Stimulated activated CD4-positive, alpha-beta T cell treated with anti-CD3 and anti-CD28 coated beads, Interleukin-1b, Interleukin-23, amount 100 ng/mL, for 1 hour (primary cell): ENCODE results near the gene PTPRJ.
"Not testable (repeated sequence)": the region's sequence is repeated elsewhere in the genome, so short reads cannot be mapped to it uniquely, and the experiment has no call there.

Experiments used
- DNase-seq, 2 donors: peaks; one replicate each; pipeline ENCODE4 v3.0.0-alpha.2; 2020; ENCODE audit warnings: low read depth in 2 of 2

PTPRJ gene

GRCh38 chr11:48116437-48117228, 136.3 kb downstream of the PTPRJ start:
- no peak for DNase-seq

DNA sequence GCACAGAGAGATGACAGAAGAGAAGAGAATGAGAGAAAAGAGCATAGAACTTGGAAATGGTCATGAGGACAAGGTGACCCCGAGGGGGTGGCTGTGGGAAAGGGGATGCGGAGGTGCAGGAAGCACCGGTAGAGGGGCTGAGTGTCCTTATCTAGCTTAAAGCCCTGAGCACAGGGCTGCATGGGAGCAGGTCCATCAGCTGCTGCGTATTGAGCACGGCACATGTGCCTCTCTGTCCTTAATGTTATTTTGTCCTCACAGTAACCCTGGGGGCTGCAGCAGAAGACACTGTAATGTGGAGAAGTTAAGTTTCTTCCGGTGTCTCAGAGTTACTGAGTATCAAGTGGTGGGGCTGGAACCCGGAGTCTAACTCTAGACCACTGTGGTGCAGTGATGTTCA, 141.9 kb downstream of the PTPRJ start:
- DNase-seq, result no peak

- DNase-seq, result no peak
Measured at GRCh38 chr11:48122656-48123055, 142.3 kb downstream of the PTPRJ start.

- DNase-seq, result no peak
Measured at GRCh38 chr11:48123254-48123875, 143.0 kb downstream of the PTPRJ start.

DNA sequence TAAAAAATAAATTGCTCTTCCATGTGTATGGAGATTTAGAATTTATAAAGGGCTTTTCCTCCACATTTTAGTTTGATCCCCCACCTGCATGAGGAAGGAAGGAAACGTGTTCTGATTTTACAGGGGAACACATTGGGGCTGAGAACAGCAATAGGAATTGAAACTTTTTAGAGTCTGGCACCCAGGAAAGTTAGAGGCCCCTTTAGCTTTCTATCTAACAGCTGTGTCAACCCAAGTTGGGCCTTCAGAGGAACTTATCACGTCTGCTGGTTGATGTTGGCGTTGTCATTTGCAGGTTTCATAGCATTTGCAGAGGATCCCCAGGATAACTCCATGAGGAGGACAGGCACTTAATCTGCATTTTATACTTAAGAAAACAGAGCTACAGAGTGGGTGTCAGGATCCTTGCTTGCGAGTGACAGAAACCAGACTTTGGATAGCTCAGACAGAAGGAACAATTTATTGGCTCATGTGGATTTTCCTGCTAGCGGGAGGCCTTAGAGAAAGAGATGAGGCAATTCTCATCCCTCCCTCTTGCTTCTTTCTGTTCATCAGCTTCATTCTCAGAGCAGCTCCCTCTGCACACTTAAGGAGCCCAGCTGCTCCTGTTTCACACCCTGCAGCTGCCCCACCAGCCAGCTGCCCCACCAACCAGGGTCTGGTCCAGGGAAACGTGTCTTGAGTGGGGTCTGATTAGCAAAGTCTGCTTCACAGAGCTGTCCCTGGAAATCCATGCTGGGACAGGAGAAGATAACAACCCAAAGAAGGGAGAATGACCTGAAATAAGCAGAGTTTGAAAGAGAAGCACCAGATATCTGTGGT, 143.8 kb downstream of the PTPRJ start:
- no peak for DNase-seq

DNA sequence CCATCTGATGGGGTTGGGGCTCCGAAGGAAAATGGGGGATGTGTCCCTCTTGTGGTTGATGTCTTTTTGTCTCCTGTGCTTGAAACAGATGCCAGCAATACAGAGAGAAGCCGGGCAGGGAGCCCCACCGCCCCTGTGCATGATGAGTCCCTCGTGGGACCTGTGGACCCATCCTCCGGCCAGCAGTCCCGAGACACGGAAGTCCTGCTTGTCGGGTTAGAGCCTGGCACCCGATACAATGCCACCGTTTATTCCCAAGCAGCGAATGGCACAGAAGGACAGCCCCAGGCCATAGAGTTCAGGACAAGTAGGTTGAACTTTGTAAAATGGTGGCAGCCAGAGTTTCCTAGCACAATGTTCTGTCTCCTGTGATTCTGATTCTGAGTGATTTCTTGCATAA, 144.5 kb downstream of the PTPRJ start:
- DNase-seq, result no peak

DNA sequence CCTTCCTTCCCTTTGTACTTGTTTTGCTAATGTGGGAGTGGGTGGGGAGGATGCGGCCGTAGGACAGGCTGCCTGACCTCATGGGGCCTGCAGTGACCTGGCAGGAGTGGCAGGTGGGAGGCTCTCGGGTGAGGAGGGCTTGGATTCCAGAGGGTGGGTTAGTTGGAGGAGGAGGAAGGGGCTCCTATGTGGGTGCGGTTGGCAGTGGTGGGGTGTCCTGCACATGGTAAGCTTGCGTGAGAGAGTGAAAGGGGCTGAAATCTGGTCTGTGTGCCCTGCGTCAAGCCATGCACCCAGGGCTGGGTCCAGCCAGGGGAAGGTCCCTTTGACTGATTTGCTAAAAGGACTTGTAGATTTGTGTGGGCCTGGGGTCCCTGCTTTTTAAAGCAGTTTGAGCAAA, 145.5 kb downstream of the PTPRJ start:
- DNase-seq, result no peak

DNA sequence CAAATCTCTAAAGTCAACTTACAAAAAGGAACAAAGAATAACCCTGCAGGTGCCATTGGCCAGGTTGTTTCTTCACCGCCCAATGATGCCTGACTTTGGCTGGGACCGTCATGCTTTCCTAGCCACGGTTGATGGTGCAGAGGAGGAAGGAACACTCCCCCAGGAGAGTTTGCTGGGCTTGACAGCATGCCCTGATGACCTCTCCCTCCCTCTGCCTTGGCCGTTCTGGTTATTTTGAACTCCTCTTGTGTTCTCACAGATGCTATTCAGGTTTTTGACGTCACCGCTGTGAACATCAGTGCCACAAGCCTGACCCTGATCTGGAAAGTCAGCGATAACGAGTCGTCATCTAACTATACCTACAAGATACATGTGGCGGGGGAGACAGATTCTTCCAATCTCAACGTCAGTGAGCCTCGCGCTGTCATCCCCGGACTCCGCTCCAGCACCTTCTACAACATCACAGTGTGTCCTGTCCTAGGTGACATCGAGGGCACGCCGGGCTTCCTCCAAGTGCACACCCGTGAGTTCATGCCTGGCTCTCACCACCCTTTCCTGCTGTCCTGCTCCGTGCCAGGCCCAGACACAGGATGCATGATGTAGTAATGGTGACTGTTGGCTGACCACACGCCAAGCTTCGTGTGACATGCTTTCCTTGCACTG, 147.3 kb downstream of the PTPRJ start:
- no peak for DNase-seq

- DNase-seq, result no peak
Measured at GRCh38 chr11:48129697-48130395, 149.5 kb downstream of the PTPRJ start.

- DNase-seq, result no peak
Measured at GRCh38 chr11:48134221-48134922, 154.0 kb downstream of the PTPRJ start.

GRCh38 chr11:48138222-48138621, 157.9 kb downstream of the PTPRJ start:
- DNase-seq, result no peak

GRCh38 chr11:48139896-48140295, 159.5 kb downstream of the PTPRJ start:
- DNase-seq, result not testable (repeated sequence)

DNA sequence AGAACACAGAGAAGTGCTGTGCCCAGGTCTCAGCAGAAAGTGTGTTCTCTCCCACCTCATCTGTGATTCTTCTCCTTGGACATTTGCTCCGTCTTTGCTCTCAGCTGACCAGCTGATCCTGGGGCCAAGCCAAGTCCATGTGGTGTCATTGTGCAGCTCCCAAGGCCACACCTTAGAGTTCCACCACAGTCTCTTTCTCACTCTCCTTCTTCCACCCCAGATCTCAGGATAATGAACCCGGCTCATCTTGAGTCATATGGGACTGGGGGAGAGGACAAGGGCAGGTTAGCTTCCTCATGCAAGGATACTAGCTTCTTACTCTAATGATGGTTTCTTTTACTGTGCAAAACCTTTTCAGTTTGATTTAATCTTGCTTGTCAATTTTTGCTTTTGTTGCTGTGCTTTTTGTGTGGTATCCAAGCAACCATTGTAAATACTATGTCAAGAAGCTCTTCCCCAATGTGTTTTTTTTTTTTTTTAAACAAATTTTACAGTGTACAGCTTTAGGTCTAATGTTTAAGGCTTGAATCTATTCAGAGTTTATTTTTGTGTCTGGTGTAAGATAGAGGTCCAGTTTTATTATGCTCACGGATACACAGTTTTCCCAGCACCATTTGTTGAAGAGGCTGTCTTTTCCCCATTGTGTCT, 161.2 kb downstream of the PTPRJ start:
- no peak for DNase-seq

GRCh38 chr11:48142889-48143288, 162.5 kb downstream of the PTPRJ start:
- no peak for DNase-seq

DNA sequence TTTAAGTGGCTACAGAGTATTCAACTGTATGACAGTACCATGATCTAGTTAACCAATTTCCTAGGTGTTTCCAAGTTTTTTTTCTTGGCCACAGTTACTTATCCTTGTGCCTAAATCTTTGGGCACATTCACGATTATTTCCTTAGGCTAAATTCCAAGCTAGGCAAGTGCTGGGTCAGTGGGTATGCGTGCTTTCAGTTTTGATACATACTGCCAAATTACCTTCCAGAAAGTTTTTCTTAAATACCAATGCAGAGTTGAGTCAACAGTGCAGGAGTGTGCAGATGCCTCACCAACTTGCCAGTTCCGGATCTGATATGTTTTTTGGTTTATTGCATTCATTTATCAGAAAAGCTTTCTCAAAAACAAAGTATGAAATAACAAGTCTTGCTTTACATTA, 168.4 kb downstream of the PTPRJ start:
- DNase-seq, result no peak

GRCh38 chr11:48150213-48150612, 169.9 kb downstream of the PTPRJ start:
- DNase-seq, result no peak

GRCh38 chr11:48154151-48154550, 173.8 kb downstream of the PTPRJ start:
- DNase-seq, result no peak

GRCh38 chr11:48161951-48162884, 181.9 kb downstream of the PTPRJ start:
- DNase-seq, result no peak

DNA sequence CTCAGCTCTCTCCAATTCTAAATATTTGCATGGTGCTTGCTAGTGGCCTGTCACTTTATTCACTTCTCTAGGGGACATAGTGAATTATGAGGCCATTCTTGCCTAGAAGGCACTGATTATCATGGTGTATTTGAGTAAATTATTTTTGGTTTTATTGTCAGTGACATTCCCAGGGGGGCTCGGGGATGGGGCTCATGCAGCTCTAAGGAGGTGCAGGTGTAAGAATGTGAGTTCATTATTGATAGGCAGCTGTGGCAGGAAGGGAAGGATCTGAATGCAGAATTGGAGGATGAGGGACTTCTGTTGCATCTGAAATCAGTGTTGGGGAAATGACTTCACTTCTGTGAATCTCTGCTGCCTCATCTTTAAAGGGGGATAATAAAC, 182.5 kb downstream of the PTPRJ start:
- no peak for DNase-seq
